ENCODE data around the gene SCAPER.
"Not testable (repeated sequence)": the region's sequence is repeated elsewhere in the genome, so short reads cannot be mapped to it uniquely, and the experiment has no call there.

Gene SCAPER

DNA sequence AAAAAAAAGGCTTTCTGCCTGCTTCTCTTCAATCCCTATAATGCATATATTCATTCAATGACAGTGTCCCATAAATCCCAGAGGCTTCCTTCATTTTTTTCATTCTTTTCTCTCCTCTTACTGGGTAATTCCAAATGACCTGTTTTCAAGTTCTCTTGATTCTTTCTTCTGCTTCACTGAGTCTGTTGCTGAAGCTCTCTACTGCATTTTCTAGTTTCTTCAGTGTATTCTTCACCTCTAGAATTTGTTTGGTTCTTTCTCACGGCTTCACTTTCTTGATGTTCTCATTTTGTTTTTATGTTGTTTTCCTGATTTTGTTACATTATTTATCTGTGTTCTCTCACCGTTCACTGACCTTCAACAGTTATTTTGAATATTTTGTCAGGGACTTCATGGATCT lies 141.6 kb downstream of the SCAPER start:
- DNase-seq, result no peak

- no peak for DNase-seq
Observed at GRCh38 chr15:76756381-76756780, 148.8 kb downstream of the SCAPER start.

- DNase-seq, result no peak
Observed at GRCh38 chr15:76753771-76754170, 151.4 kb downstream of the SCAPER start.

DNA sequence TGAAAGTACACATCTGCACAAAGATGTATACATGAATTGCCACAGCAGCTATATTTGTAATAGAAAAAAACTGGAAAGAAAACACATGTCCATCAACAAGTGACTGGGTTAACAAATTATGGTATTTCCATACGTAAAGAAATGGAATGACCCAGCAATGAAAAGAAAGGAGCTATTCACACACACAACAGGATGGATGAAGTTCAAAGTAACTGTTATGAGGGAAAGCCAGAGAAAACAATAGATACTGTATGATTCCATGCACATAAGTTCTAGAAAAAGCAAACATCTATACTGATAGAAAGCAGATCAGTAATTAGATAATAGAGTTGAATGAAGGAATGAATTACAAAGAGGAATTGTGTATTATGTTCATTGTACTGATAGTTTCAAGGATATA lies 152.0 kb downstream of the SCAPER start:
- DNase-seq, result no peak

- DNase-seq, result no peak
Observed at GRCh38 chr15:76752549-76752948, 152.6 kb downstream of the SCAPER start.

- no peak for DNase-seq
Observed at GRCh38 chr15:76737573-76737972, 167.6 kb downstream of the SCAPER start.

DNA sequence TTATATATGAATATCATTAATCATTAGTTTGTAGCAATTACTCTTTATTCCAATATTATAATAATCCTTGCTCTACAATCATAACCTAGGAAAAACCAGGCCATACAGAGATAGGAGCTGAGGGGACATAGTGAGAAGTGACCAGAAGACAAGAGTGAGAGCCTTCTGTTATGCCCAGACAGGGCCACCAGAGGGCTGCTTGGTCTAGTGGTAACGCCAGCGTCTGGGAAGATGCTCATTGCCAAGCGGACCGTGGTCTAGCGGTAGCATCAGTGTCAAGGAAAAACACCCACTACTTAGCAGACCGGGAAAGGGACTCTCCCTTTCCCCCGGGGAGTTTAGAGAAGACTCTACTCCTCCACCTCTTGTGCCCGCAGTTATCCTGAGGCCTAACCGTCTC lies 172.8 kb downstream of the SCAPER start:
- not testable (repeated sequence) for DNase-seq

GRCh38 chr15:76730262-76730661 lies 174.9 kb downstream of the SCAPER start:
- DNase-seq, result no peak

GRCh38 chr15:76718863-76719262 lies 186.3 kb downstream of the SCAPER start:
- DNase-seq, result no peak

DNA sequence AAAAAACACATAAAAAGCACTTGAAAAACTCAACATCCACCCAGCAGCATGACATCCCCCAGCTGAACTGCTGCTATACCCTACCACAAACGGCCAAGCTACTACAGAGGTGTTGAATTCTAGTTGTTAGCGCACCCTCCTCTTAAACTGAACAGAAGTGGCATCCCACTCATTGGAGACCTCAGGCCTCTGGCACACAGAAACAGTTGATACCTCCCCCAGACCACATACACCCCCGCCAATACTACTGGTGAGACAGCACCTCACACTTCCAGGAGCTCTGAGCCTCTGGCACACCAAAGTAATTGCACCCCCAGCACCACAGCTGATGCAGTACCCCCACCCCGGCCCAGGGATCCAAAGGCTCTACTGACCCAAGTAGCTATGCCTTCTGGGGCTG lies 190.2 kb downstream of the SCAPER start:
- DNase-seq, result no peak

DNA sequence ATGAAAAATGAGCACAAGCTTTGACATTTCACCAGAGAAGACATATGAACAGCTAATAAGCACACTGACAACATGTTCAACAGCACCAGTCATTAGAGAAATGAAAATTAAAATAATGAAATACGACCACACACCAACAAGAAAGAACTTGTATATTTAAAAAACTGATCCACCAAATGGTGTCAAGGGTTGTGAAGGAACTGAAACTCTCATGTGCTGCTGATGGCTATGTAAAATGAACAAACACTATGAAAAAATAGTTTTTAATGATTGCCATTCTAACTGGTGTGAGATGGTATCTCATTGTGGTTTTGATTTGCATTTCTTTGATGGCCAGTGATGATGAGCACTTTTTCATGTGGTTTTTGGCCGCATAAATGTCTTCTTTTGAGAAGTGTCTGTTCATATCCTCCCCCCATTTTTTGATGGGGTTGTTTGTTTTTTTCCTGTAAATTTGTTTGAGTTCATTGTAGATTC lies 193.8 kb downstream of the SCAPER start:
- DNase-seq, result peak; percentile 1

DNA sequence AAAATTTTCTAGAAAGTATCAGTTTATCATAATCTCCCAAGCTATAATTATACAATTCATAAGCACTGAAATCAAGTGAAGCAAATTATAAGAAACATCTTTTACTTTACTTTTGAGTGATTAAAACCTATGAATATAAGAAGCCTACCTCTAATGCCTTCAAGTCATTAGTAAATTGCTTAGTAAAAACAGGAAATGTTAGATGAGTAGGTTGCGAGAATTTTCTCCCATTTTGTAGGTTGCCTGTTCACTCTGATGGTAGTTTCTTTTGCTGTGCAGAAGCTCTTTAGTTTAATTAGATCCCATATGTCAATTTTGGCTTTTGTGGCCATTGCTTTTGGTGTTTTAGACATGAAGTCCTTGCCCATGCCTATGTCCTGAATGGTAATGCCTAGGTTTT lies 201.1 kb downstream of the SCAPER start:
- not testable (repeated sequence) for DNase-seq

GRCh38 chr15:76696840-76697239 lies 208.3 kb downstream of the SCAPER start:
- DNase-seq, result no peak

DNA sequence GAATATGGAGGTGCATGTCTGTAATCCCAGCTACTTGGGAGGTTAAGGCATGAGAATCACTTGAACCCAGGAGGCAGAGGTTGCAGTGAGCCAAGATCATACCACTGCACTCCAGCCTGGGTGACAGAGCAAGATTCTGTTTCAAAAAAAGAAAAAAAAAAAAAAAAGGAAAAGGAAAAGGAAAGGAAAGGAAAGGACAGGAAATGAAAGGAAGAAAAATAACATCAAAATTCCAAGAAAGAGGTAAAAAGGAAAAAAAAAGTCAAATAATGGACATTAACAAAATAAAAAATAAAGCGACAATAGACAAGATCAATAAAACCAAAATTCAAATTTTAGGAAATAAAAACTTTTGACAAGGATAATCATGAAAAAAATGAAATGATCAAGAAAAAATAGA lies 212.6 kb downstream of the SCAPER start:
- not testable (repeated sequence) for DNase-seq

DNA sequence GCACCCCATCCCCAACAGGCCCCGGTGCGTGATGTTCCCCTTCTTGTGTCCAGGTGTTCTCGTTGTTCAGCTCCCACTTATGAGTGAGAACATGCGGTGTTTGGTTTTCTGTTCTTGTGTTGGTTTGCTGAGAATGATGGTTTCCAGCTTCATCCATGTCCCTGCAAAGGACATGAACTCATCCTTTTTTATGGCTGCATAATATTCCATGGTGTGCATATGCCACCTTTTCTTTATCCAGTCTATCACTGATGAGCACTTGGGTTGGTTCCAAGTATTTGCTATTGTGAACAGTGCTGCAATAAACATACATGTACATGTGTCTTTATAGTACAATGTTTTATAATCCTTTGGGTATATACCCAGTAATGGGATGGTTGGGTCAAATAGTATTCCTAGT lies 217.5 kb downstream of the SCAPER start:
- not testable (repeated sequence) for DNase-seq

DNA sequence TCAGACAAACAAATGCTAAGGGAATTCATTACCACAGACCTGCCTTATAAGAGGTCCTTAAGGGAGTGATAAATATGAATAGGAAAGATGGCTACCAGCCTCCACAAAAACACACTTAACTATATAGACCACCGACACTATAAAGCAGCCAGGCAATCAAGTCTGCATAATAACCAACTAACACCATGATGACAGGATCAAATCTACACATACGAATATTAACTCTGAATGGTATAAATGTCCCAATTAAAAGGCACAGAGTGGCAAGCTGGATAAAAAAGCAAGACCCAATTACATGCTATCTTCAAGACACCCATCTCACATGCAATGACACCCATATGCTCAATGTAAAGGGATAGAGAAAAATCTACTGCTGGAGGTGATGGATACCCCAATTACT lies 221.1 kb downstream of the SCAPER start:
- DNase-seq, result no peak

DNA sequence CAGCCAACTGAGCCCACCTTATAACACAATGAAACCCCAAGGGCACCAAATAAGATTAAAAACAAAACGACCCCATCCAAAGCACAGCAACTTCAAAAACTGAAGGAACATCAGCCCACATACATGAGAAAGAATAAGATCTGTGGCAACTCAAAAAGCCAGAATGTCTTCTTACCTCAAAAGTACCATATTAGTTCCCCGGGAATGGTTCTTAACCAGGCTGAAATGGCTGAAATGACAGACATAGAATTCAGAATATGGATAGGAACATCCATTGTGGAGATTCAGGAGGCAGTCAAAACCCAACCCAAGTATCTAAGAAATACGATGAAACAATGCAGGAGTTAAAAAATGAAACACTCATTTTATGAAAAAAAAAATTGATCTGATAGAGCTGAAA lies 222.3 kb downstream of the SCAPER start:
- no peak for DNase-seq

- no peak for DNase-seq
Observed at GRCh38 chr15:76682259-76682658, 222.9 kb downstream of the SCAPER start.

DNA sequence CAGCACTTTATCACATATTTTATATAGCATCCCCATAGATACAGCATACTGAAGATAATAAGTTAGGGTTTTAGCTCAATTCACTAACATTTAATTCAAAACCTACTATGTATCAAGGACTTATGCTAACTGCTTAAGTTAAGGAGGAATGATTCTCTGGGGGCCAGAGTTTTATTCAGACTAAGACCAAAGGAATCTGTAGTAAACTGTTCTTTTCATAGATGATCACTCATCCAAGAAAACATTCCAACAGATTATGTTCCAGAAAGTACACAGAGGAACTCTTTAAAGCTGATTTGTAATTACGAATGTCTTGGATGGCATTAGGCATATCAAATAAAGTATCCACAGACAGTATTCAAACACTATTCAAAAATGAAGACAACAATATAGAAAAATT lies 226.4 kb downstream of the SCAPER start:
- DNase-seq, result no peak

- DNase-seq, result no peak
Observed at GRCh38 chr15:76674883-76675282, 230.3 kb downstream of the SCAPER start.

- no peak for DNase-seq
Observed at GRCh38 chr15:76669521-76670207, 235.5 kb downstream of the SCAPER start.

DNA sequence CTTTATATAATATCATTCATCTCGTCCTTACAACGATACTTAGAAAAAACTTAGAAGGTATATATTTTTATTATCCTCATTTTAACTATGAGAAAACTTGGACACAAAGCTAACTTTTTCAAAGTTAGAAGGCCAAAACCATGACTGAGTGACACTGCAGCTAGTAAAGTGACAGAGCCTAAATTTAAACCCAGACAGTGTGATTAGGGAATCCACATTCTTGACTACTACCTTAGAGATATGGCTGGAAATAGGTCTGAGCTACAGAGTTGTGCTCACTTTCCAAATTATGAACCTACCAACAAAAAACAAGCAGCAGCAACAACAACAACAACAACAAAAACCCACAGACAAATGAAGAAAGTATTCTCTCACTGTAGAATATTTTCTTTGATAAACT lies 236.2 kb downstream of the SCAPER start:
- no peak for DNase-seq

DNA sequence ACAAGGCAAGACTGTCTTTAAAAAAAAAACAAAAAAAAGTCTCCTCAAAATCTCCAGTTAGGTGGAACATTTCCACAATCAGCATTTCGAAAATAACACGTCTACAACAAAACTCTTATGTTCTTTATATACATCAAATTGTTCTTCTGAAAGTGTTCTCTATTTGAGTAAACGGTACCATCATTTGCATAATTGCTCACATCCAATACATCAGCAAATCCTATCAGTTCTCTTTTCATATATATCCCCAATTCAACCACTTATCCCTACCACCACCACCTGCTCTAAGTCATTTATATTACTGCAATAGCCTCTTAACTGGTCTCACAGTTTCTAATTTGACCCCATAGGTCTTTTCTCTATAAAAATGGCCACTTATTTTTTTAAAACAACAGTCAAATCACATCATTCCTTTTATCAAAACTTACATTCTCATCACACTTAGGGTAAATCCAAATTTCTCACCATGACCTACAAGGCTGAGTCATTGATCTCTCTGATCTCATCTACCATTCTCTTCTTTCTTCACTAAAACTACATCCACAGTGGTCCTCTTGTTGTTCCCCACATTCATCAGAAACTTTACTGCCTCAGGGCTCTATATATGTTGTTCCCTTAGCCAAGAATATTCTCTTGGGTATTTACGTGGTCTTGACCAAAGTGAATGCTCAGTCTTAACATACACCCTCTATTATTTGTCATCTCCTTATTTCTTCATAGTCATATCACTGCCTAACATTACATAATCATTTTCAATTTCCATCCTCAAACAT lies 237.0 kb downstream of the SCAPER start:
- no peak for DNase-seq

DNA sequence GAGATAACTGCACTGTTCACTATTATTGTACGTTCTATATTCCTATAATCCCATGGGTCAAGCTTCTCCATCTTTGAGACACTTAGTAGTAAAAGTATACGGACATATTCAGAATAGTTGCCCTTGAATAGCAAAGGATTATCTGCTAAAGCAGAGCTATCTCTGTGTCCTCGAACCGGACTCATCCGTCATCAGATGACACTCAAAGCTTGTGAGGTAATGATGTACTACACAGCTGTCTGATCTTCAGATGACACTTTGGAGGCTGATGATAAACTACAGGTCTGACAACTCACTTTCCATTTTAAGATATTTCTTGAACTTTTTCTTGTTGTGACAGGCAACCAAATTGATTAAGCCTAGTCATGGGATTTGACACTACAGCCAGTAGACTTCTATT lies 240.2 kb downstream of the SCAPER start:
- DNase-seq, result no peak

GRCh38 chr15:76664411-76664810 lies 240.7 kb downstream of the SCAPER start:
- no peak for DNase-seq

All from CD4-positive, alpha-beta T cell treated with Interleukin-21 for 1 hour (primary cell).